Measurements from ENCODE around the gene ZBTB7C.

Gene ZBTB7C

DNA sequence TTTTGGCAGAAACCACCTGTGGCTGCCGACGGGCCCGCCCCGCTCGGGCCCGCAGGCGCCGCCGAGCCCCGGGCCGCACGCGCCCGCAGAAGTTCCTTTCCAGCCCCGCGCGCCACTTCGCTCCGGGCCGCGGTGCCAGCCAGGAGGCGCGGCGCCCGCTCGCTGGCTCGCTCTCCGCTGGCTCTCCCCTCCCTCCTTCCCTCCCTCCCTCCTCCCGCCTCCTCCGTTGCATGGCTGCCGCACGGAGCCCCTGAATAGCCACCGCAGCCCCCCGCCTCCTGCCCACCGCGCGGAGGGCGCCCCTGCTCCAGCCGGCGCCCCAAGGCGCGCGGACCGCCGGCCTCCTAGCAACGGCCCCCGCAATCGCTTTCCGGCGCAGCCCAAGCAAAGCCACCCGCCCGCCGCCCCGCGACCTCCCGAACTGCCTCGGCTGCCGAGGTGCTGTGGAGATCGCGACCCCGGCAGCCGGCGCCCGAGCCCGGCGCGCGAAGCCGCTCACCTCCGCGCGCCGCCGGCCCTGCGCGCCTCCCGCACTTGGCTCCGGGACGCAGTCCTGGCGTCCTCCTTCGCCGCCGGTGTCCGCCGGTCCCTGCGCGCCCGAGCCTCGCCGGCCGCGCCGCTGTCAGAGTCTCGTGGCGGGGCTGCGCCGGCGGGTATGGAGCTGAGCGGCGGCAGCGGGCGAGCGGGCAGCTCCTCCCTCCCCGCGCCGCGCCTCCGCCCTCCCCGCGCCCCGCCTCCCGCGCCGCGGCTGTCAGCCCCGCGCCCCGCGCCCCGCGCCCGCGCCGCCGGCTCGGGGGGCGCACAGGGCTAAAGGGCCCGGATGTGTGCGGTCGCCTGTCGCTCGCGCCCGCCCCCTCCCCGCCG lies at the start of gene ZBTB7C:
Gene ZBTB7C (minus strand): TSS at position 657 of the 864 bp plus-strand sequence.
- TF ChIP-seq, protein P1, sequence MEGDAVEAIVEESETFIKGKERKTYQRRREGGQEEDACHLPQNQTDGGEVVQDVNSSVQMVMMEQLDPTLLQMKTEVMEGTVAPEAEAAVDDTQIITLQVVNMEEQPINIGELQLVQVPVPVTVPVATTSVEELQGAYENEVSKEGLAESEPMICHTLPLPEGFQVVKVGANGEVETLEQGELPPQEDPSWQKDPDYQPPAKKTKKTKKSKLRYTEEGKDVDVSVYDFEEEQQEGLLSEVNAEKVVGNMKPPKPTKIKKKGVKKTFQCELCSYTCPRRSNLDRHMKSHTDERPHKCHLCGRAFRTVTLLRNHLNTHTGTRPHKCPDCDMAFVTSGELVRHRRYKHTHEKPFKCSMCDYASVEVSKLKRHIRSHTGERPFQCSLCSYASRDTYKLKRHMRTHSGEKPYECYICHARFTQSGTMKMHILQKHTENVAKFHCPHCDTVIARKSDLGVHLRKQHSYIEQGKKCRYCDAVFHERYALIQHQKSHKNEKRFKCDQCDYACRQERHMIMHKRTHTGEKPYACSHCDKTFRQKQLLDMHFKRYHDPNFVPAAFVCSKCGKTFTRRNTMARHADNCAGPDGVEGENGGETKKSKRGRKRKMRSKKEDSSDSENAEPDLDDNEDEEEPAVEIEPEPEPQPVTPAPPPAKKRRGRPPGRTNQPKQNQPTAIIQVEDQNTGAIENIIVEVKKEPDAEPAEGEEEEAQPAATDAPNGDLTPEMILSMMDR (IDR thresholded peaks at IDR 0.05; ENCODE audit: borderline replicate concordance, control extremely low read depth, extremely low read depth, insufficient read depth, missing control alignments) = no peak
- in situ Hi-C loops (cut with MboI; ENCODE audit: low sequenced_read_pairs, unreplicated experiment) = no loop called here
- DNase-seq (ENCODE audit: low spot score) = peak; percentile 54

DNA sequence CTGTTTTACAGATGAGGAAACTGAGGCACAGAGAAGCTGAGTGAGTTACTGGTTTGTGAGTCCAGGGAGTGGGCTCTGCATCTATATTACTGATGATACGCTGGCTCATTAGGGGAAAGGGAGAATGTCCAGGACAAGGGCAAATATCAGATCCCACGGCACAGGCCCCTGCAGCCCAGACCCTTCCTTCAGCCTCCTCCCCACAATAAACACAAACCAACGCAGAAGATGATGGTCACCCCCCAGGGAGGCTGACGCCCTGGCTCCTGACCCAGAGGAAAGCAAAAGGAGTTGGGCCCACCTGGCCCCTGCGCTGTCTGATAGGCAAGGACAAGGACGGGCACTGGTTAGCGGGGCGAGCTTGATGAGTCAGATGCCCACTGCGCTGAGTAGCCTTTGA lies 47.7 kb upstream of the ZBTB7C start:
- in situ Hi-C loops (cut with MboI; ENCODE audit: low sequenced_read_pairs, unreplicated experiment) = no loop called here
- TF ChIP-seq, protein P1 (IDR thresholded peaks at IDR 0.05; ENCODE audit: borderline replicate concordance, control extremely low read depth, extremely low read depth, insufficient read depth, missing control alignments) = no peak
- DNase-seq (ENCODE audit: low spot score) = no peak

DNA sequence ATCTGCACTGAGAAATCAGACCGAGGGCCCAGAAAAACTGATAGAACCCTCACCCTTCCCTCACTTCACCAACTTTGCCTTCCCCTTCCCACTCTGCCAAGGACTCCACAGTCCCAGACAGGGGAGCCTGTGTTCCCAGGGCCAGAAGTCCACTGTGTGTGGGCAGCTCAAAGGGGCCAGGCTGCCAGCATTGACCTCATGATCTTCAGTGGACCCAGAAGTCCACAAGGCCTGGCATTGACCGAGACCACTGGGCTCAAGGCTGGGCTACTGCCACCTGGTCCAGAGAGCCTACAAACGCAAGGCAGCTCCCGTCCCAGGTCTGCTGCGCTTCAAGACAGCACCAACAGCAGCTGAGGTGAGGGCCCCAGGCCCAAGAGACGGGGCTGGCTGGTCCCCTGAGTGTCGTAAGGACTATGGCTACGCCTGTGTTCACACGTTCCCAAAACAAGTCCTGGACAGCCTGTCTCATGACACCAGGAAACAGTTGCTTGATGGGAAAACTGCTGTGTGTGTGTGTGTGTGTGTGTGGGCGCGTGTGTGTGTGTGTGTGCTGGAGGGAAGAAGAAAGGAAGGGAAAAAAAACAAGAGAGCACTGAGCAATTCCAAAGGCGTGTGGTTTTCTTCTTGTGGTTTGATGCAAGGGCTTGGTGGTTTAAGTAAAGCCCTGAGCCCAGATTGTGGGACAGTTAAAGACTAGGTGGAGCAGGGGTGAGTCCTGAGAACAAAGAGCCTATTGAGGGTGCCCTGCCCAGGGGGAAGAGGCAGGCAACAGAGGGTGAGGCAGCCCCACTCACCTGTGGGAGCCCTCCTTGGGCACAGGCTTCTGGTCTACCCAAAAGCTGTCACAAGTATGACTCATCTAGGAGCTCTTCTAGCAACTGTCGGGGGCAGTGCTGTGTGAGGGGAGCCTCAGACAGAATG lies 46.6 kb upstream of the ZBTB7C start:
- DNase-seq (ENCODE audit: low spot score) = no peak
- TF ChIP-seq, protein P1 (IDR thresholded peaks at IDR 0.05; ENCODE audit: borderline replicate concordance, control extremely low read depth, extremely low read depth, insufficient read depth, missing control alignments) = no peak
- in situ Hi-C loops (cut with MboI; ENCODE audit: low sequenced_read_pairs, unreplicated experiment) = no loop called here

DNA sequence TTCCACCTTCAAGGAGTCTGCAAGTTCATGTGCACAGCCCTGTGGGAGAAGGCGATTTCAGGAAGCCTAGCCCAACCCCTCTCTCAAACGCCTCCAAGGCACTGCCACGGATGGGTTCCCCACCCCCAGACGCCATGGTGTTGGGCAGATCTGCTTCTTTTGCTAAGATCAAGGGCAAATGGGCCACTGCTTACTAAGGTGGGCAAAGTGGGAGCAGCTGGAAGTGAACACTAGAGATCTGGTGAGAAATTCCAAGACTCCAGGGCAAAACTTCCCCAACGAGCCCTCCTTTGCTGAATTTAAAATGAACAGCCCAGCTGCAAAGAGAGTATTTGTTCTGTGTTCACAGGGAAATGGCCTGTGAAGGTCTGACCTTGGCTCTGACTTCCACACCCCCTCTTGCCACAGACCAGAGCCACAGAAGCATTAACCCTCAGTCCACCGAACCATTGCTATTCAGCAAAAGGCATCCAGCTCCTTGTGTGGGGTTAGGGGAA lies 45.1 kb upstream of the ZBTB7C start:
- no peak for DNase-seq (ENCODE audit: low spot score)
- in situ Hi-C loops (cut with MboI; ENCODE audit: low sequenced_read_pairs, unreplicated experiment) = no loop called here
- TF ChIP-seq, protein P1 (IDR thresholded peaks at IDR 0.05; ENCODE audit: borderline replicate concordance, control extremely low read depth, extremely low read depth, insufficient read depth, missing control alignments) = no peak

DNA sequence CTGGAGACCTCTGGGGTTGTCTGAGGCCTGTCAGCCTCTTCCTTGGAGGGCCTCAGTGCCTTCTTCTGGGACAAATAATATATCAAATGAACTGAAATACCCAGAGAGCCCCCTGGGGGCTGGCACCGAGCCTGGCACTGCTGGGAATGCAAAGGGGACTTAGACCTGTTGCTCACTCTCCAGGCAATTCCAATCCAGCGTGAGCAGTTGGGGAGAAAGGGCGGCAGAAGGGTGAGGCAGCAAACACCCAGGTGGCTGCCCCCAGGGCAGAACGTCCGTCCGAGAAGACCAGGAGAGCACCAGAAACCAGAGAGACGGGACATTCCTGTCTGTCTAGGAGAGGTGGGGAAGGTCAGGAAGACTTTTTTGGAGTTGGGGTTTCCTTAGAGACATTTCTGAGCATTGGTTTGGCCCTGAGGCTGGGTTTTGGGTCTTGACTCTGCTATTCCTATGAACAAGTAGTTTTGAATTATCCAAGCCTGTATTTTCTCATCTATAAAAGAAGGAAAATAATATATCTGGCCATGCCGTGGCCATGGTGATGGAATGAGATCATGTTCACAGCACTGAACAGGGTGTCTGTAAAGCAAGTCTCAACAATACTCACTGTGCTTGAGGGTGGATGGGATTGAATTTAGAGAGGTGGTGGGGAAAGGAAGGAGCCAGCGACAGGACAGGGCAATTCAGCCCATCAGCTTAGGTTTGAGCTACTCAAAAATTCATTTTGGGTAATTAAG lies 44.3 kb upstream of the ZBTB7C start:
- in situ Hi-C loops (cut with MboI; ENCODE audit: low sequenced_read_pairs, unreplicated experiment) = no loop called here
- no peak for DNase-seq (ENCODE audit: low spot score)
- TF ChIP-seq, protein P1 (IDR thresholded peaks at IDR 0.05; ENCODE audit: borderline replicate concordance, control extremely low read depth, extremely low read depth, insufficient read depth, missing control alignments) = no peak

DNA sequence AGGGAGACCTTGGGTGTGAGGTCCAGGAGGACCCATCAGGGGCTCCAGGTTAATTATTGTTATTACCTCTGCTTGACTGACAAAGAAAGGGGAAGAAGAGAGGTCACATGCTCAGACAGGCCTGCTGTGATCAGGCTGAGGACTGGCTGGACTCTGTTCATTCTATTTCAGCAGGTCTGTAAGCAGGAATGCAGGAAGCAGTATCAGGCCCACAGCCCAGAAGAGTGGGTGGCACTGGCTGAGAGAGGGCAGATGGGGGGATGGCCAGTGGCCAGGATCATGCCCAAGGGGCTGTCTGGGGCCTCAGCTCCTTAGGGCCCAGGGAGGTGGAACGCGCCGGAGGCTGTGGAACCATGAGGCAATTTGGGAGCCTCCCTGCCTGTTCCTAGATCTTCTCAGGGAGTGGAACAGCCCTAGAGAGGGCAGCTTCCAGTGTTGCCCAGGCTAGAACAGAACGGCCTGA lies 43.7 kb upstream of the ZBTB7C start:
- TF ChIP-seq, protein P1 (IDR thresholded peaks at IDR 0.05; ENCODE audit: borderline replicate concordance, control extremely low read depth, extremely low read depth, insufficient read depth, missing control alignments) = no peak
- DNase-seq (ENCODE audit: low spot score) = no peak
- in situ Hi-C loops (cut with MboI; ENCODE audit: low sequenced_read_pairs, unreplicated experiment) = no loop called here
